AG04450 (cell line): Measurements from ENCODE around the gene SLC22A3. TPM values are rescaled to one million over a fixed set of nuclear protein-coding genes. Genes with fewer than 3 reads are reported as not detected.
"Not testable (repeated sequence)": the region's sequence is repeated elsewhere in the genome, so short reads cannot be mapped to it uniquely, and the experiment has no call there.

Experiments
- CTCF ChIA-PET: fragments of 300-600, 350-600 bp; formaldehyde crosslinking; extraction: SDS; loops from one replicate; lab custom pipeline; 2022; ENCODE audit warnings: antibody characterized with exemption, inconsistent platforms; lab: Charles Lee
- POLR2A ChIA-PET: fragments of 350-600 bp; formaldehyde crosslinking; extraction: SDS; loops from one replicate; lab custom pipeline; 2021; ENCODE audit warnings: antibody characterized with exemption, inconsistent platforms; lab: Yijun Ruan, JAX
- DNase-seq: peaks from one replicate; pipeline ENCODE4 v3.0.0-alpha.2; 2011; ENCODE audit warnings: low read depth, low spot score
- H3K27ac ChIP-seq: one replicate; pipeline ENCODE4 v1.5.1; 2012; ENCODE audit warnings: low read depth, low read length, control low read depth
- H3K27me3 ChIP-seq: one replicate; pipeline ENCODE4 v1.6.0; 2012; ENCODE audit warnings: low read length; ENCODE audit not compliant: control insufficient read depth, insufficient read depth
- H3K4me3 ChIP-seq: 2 replicates; pipeline ENCODE4 v1.5.1; 2011; ENCODE audit warnings: mild to moderate bottlenecking, low read depth, low read length, control low read depth
- H3K9me3 ChIP-seq: 2 replicates; pipeline ENCODE4 v1.5.1; 2012; ENCODE audit warnings: low read length; ENCODE audit not compliant: control insufficient read depth, insufficient read depth
- polyA minus RNA-seq: library from RNA; depleted of rRNA, polyadenylated mRNA; stranded (reverse); fragments of >200 nt; gene quantifications from 2 replicates; pipeline ENCODE4 v1.2.3, GENCODE V29; 2011; rRNA and poly(A)+ RNA removed
- polyA plus RNA-seq: library from polyadenylated mRNA; depleted of rRNA; stranded (reverse); fragments of >200 nt; gene quantifications from 2 replicates; pipeline ENCODE4 v1.2.3, GENCODE V29; 2011; rRNA removed
- TF ChIP-seq, protein P1 (sequence below): IDR thresholded peaks from 2 replicates; pipeline ENCODE4 v1.5.1; 2011; ENCODE audit warnings: low read depth, low read length, control low read depth, inconsistent platforms

The SLC22A3 gene
- 0.07 TPM in 1 of 2 replicates, not detected in the other for polyA plus RNA-seq
- polyA minus RNA-seq = 0.09 TPM in 1 of 2 replicates, not detected in the other

DNA sequence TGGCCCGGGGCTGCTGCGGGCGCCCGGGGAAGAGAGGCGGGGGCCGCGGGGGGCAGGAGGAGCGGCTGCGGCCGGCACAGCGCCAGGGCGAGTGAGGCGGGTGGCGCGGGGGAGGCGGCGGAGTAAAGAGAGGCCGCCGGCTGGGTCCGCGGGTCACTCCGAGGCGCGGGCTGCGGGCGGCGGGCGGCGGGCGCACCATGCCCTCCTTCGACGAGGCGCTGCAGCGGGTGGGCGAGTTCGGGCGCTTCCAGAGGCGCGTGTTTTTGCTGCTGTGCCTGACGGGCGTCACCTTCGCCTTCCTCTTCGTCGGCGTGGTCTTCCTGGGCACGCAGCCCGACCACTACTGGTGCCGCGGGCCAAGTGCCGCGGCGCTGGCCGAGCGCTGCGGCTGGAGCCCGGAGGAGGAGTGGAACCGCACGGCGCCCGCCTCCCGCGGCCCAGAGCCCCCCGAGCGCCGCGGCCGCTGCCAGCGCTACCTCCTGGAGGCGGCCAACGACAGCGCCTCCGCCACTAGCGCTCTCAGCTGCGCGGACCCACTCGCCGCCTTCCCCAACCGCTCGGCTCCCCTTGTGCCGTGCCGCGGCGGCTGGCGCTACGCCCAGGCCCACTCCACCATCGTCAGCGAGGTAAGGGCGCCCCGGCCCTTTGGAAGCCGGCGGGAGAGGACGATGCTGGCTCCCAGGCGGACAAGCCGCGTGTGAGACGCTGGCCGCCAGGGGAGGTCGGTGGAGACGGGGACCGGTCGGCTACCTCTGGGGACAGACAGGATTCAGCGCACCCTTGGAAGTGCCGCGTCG is at the start of gene SLC22A3:
Gene SLC22A3, plus strand, starts transcription at position 156 of the 797 bp plus-strand sequence. Its CDS starts 42 bp downstream, at position 198.
- ChIA-PET CTCF (no interaction called here), POLR2A (no interaction called here)
- TF ChIP-seq, protein P1, sequence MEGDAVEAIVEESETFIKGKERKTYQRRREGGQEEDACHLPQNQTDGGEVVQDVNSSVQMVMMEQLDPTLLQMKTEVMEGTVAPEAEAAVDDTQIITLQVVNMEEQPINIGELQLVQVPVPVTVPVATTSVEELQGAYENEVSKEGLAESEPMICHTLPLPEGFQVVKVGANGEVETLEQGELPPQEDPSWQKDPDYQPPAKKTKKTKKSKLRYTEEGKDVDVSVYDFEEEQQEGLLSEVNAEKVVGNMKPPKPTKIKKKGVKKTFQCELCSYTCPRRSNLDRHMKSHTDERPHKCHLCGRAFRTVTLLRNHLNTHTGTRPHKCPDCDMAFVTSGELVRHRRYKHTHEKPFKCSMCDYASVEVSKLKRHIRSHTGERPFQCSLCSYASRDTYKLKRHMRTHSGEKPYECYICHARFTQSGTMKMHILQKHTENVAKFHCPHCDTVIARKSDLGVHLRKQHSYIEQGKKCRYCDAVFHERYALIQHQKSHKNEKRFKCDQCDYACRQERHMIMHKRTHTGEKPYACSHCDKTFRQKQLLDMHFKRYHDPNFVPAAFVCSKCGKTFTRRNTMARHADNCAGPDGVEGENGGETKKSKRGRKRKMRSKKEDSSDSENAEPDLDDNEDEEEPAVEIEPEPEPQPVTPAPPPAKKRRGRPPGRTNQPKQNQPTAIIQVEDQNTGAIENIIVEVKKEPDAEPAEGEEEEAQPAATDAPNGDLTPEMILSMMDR = no peak
- peaks cover 19% of the 10 kb centered on the region for H3K27me3 ChIP-seq
- no peak for DNase-seq
- H3K4me3 ChIP-seq = peak within 1 kb of the TSS; percentile 25
- H3K27ac ChIP-seq = no peak within 1 kb of the TSS
- no peaks in the 10 kb centered on the region; the same call in 1 of the 2 replicates for H3K9me3 ChIP-seq

GRCh38 chr6:160299559-160299958 is 48.6 kb upstream of the SLC22A3 start:
- no peak overlapping the region for H3K27ac ChIP-seq
- DNase-seq = no peak
- ChIA-PET POLR2A (no interaction called here), CTCF (no interaction called here)
- no peaks in the 10 kb centered on the region for H3K27me3 ChIP-seq
- peaks cover 19% of the 10 kb centered on the region; the same call in 1 of the 2 replicates for H3K9me3 ChIP-seq
- TF ChIP-seq, protein P1 = no peak
- no peak overlapping the region for H3K4me3 ChIP-seq

- TF ChIP-seq, protein P1 = no peak
- ChIA-PET CTCF (no interaction called here), POLR2A (no interaction called here)
These were observed 48.0 kb upstream of the SLC22A3 start for GRCh38 chr6:160300076-160300695.

DNA sequence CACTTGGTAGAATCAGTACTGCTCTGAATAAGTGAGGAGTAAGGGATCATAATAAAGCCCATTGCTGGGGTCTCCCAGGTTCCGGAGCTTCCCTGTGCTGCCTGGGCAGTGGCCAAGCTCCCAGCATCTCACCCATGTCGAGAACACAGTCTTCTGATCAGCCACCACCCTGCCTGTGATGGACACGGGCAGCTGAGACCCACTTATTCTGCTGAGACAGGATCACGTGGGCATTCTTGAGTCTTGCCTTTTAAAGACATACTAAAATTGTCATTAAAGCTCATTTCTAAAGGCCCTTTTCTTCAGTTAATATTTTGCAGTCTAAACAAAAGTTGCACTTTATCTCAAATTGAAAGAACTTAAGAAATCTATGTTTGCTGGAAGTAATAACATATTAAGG is 46.8 kb upstream of the SLC22A3 start:
- TF ChIP-seq, protein P1 = no peak
- CTCF ChIA-PET = no interaction called here
- Histone ChIP-seq H3K27ac (no peak overlapping the region), H3K9me3 (peaks cover 19% of the 10 kb centered on the region; the same call in 1 of the 2 replicates), H3K4me3 (no peak overlapping the region), H3K27me3 (no peaks in the 10 kb centered on the region)
- POLR2A ChIA-PET = no interaction called here
- DNase-seq = no peak

More at GRCh38 chr6:160300076-160300695, 48.0 kb upstream of the SLC22A3 start:
- no peak for DNase-seq
- Histone ChIP-seq H3K4me3 (no peak overlapping the region), H3K27me3 (no peaks in the 10 kb centered on the region), H3K27ac (no peak overlapping the region), H3K9me3 (peaks cover 19% of the 10 kb centered on the region; the same call in 1 of the 2 replicates)

GRCh38 chr6:160302431-160303082 is 45.6 kb upstream of the SLC22A3 start:
- H3K4me3 ChIP-seq, H3K27ac ChIP-seq, H3K27me3 ChIP-seq, DNase-seq, CTCF ChIA-PET, POLR2A ChIA-PET: not testable (repeated sequence)
- peaks cover 14% of the 10 kb centered on the region; the same call in 1 of the 2 replicates for H3K9me3 ChIP-seq
